SK-N-SH treated with all-trans-retinoic acid at 6 μM for 48 hours (cell line): ENCODE results near the gene LAMB1.

Experiments used
- RARB ChIP-seq: fragments of 250-450 bp; sonication (Bioruptor Pico); IDR thresholded peaks from 2 replicates; pipeline ENCODE4 v1.8.0; 2021; ENCODE audit warnings: mild to moderate bottlenecking, moderate library complexity
- ZFP30 ChIP-seq: fragments of 450-650 bp; formaldehyde crosslinking; IDR thresholded peaks from 2 replicates; pipeline ENCODE4 v1.5.0; 2022; ENCODE audit warnings: mild to moderate bottlenecking, moderate library complexity
- TF ChIP-seq, protein P1 (sequence below): fragments of 250-450 bp; sonication (Bioruptor Pico); IDR thresholded peaks from 2 replicates; pipeline ENCODE4 v1.5.1; 2020; ENCODE audit warnings: low read depth, mild to moderate bottlenecking, moderate library complexity
- TF ChIP-seq, protein P2 (sequence below): fragments of 250-450 bp; sonication (Bioruptor Pico); IDR thresholded peaks from 2 replicates; pipeline ENCODE4 v1.8.0; 2020; ENCODE audit warnings: mild to moderate bottlenecking, moderate library complexity, borderline replicate concordance

DNA sequence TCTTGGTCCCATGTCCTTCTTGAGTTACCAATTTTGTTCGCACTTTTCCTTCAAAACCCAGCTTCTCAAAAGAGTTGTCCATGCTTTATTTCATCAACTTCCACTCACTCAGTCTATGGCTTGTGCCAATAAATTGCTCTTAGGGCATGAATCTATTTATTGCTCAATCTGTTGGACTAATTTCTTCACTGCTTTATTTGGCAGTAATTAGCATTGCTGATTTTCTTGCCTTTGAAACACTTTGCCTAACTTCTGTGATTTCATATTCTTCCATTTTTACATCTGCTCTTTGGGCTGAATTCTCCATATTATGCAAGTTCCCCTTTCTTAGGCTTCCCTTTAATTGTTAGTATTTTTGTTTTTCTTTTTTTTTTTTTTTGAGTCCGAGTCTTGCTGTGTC, 95.2 kb downstream of the LAMB1 start:
- TF ChIP-seq RARB (no peak), ZFP30 (CRISPR knock-in tag) (no peak)
- TF ChIP-seq, protein P1, sequence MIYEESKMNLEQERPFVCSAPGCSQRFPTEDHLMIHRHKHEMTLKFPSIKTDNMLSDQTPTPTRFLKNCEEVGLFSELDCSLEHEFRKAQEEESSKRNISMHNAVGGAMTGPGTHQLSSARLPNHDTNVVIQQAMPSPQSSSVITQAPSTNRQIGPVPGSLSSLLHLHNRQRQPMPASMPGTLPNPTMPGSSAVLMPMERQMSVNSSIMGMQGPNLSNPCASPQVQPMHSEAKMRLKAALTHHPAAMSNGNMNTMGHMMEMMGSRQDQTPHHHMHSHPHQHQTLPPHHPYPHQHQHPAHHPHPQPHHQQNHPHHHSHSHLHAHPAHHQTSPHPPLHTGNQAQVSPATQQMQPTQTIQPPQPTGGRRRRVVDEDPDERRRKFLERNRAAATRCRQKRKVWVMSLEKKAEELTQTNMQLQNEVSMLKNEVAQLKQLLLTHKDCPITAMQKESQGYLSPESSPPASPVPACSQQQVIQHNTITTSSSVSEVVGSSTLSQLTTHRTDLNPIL, result no peak
- TF ChIP-seq, protein P2, sequence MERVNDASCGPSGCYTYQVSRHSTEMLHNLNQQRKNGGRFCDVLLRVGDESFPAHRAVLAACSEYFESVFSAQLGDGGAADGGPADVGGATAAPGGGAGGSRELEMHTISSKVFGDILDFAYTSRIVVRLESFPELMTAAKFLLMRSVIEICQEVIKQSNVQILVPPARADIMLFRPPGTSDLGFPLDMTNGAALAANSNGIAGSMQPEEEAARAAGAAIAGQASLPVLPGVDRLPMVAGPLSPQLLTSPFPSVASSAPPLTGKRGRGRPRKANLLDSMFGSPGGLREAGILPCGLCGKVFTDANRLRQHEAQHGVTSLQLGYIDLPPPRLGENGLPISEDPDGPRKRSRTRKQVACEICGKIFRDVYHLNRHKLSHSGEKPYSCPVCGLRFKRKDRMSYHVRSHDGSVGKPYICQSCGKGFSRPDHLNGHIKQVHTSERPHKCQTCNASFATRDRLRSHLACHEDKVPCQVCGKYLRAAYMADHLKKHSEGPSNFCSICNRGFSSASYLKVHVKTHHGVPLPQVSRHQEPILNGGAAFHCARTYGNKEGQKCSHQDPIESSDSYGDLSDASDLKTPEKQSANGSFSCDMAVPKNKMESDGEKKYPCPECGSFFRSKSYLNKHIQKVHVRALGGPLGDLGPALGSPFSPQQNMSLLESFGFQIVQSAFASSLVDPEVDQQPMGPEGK, result no peak
